SK-N-MC (cell line): Measurements from ENCODE around the gene SESN2.

Experiments
- EZH2 ChIP-seq: fragments of 200-600 bp; sonication (generic); IDR thresholded peaks from one replicate; pipeline ENCODE4 v1.6.1; 2017; ENCODE audit warnings: antibody characterized with exemption
- POLR2AphosphoS5 ChIP-seq: IDR thresholded peaks from 2 replicates; pipeline ENCODE4 v1.6.1; 2012; ENCODE audit warnings: mild to moderate bottlenecking, low read depth, low read length, borderline replicate concordance

- TF ChIP-seq POLR2AphosphoS5 (no peak), EZH2 (no peak)
These were observed 14.6 kb upstream of the SESN2 start for GRCh38 chr1:28244549-28245251.
